ENCODE results near the gene NOS2.

DNA sequence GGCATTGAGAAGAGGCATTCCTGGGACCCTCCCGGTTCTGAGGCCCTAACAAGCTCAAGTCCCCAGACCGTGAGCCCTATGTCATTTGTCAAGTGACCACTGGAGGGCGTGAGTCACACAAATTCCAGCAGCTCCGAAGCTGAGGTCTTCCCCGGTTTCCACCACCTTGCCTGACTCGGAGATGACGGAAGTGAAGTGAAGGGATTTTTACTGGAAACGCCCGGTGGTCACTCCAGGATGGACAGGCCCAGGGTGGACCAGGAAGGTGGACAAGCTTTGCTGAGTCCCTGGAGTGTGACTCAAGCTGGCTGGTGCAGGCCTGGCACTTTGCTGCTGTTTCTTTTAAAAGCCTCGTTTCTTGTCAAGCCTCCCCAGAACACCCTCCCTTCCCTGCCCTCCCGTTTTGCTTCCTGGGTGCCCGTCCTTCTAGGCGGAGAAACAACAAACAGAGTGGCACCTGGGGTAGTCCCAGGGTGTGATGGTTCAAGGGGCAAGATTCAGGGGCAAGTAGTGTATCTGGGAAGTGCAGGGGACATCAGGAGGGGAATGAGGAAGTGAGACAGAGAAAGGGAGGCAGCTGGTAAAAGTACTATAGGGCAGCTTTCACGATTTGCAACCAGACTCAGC, 5.3 kb upstream of the NOS2 start:
- no peak for TF ChIP-seq TAF1 (IDR thresholded peaks at IDR 0.05; ENCODE audit: low read depth, low read length)
- TF ChIP-seq POLR2A (IDR thresholded peaks at IDR 0.05; ENCODE audit: low read depth, low read length), result no peak
- TF ChIP-seq POLR2AphosphoS5 (IDR thresholded peaks at IDR 0.05; ENCODE audit: low read depth, low read length), result no peak
- TF ChIP-seq POU2F2 (IDR thresholded peaks at IDR 0.05; ENCODE audit: low read depth, low read length), result no peak
